Astrocyte of the spinal cord (primary cell): Measurements from ENCODE around the gene GRM7.

Experiments used
- DNase-seq: peaks from one replicate; pipeline ENCODE4 v3.0.0; 2011; ENCODE audit warnings: low read depth, low spot score
- H3K4me3 ChIP-seq: 2 replicates; pipeline ENCODE4 v1.5.1; 2011; ENCODE audit warnings: low read depth, mild to moderate bottlenecking, low read length, moderate library complexity
- in situ Hi-C: cut with HindIII; loops from 2 replicates; pipeline ENCODE4 v1.10.0; 2017; ENCODE audit warnings: low sequenced_read_pairs
- TF ChIP-seq, protein P1 (sequence below): IDR thresholded peaks from 2 replicates; pipeline ENCODE4 v1.5.1; 2012; ENCODE audit warnings: low read depth, mild to moderate bottlenecking, low read length, inconsistent platforms

GRM7 gene

DNA sequence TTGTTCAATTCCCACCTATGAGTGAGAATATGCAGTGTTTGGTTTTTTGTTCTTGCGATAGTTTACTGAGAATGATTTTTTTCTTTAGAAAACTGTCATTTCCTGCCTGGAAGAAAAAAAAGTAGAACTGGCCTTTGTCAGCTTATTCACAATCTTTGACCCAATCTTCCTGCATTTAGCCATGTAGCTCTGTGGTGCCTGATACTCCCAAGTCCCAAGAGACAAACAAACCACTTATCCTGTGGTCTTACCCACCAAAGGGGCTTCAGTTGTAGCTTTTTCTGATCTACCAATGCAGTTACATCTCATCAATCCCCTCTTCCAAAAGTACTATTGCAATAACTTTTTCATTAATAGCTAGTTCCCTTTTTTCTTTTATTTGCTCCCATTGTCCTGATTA, 444.6 kb downstream of the GRM7 start:
- no peak for DNase-seq
- TF ChIP-seq, protein P1, sequence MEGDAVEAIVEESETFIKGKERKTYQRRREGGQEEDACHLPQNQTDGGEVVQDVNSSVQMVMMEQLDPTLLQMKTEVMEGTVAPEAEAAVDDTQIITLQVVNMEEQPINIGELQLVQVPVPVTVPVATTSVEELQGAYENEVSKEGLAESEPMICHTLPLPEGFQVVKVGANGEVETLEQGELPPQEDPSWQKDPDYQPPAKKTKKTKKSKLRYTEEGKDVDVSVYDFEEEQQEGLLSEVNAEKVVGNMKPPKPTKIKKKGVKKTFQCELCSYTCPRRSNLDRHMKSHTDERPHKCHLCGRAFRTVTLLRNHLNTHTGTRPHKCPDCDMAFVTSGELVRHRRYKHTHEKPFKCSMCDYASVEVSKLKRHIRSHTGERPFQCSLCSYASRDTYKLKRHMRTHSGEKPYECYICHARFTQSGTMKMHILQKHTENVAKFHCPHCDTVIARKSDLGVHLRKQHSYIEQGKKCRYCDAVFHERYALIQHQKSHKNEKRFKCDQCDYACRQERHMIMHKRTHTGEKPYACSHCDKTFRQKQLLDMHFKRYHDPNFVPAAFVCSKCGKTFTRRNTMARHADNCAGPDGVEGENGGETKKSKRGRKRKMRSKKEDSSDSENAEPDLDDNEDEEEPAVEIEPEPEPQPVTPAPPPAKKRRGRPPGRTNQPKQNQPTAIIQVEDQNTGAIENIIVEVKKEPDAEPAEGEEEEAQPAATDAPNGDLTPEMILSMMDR: no peak
- H3K4me3 ChIP-seq: no peak overlapping the region
- in situ Hi-C loops: no loop called here

DNA sequence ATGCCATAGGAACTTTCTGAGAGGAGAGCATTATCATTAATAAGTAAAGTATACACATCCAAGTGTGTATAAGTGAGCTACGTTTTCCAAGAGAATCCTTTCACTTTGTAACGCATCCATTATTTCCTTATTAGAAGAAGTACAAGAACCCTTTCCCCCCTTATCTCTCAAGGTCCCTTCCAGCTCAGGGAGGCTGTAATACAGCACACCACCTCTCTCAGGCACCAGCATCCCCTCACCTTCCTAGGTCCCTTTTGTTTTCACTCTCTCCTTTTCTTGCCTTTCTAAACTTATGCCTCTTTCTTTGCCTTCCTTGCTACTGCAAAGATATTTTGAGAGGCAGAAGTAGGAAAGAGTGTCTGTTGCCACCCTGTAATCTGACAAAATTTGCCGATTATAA, 446.0 kb downstream of the GRM7 start:
- in situ Hi-C loops: no loop called here
- TF ChIP-seq, protein P1: no peak
- no peak overlapping the region for H3K4me3 ChIP-seq
- DNase-seq: no peak

DNA sequence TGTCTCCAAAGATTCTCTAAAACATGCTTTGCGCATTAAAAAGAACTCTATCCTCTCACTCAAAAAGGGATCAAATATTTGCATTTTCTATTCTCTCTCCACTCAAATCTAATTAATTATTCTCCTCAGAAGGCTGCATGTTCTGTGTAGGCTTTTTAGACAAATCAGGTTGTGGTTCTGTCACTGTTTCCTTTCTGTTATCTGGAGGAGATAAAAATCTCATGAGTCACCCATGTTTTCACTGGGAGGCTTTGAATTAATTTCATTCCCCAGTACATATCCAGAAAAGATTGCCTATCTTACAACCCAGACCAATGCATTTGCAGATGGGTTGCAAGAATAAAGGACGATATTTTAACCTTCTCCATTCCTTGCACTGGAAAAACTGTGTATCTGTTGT, 446.5 kb downstream of the GRM7 start:
- in situ Hi-C loops: no loop called here
- DNase-seq: peak; percentile 58
- TF ChIP-seq, protein P1: no peak
- H3K4me3 ChIP-seq: no peak overlapping the region

DNA sequence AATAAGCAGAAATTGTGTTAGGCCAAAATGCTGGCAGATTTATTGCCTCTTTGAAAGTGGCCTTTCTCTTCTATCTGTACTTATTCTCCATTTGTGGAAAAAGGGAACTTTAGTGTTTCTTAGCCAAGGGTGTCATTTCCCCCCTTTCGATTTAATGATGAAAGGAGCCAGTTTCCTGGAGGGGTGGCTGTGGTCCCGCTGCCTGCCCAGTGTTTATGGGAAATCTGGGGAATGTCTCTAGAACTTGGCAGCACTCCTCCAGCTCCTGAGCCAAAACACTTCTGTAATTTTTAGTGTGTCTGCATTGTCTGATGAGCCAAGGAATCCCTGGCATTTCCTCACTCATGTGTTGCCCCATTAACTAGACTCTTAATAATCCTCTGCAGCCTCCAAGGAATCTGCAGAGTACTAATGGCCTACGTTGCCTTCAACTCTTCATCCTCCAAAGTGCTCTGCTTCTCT, 448.8 kb downstream of the GRM7 start:
- peak; percentile 88 for DNase-seq

DNA sequence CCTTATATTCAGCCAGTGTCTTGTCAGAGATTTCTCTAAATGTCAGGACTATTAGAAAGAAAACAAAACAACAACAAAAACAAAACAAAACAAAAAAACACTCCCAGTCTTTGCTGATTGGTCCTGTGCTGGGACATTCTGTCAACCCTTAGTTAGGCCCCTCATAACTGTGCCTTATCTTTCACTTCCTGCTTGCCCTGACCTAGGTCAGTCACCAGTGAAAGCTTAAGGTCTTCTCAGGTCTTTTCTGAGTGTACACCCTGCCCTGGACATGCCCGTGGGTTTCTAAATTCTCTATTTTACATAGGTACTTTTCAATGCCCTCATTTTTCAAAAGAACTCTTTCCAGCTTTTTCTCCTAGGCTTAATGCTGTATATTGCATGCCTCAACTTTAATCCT, 454.1 kb downstream of the GRM7 start:
- TF ChIP-seq, protein P1: no peak
- in situ Hi-C loops: no loop called here
- no peak overlapping the region for H3K4me3 ChIP-seq
- DNase-seq: no peak

More for the DNA sequence above, 448.8 kb downstream of the GRM7 start:
- in situ Hi-C loops: no loop called here
- no peak overlapping the region for H3K4me3 ChIP-seq
- TF ChIP-seq, protein P1: no peak

DNA sequence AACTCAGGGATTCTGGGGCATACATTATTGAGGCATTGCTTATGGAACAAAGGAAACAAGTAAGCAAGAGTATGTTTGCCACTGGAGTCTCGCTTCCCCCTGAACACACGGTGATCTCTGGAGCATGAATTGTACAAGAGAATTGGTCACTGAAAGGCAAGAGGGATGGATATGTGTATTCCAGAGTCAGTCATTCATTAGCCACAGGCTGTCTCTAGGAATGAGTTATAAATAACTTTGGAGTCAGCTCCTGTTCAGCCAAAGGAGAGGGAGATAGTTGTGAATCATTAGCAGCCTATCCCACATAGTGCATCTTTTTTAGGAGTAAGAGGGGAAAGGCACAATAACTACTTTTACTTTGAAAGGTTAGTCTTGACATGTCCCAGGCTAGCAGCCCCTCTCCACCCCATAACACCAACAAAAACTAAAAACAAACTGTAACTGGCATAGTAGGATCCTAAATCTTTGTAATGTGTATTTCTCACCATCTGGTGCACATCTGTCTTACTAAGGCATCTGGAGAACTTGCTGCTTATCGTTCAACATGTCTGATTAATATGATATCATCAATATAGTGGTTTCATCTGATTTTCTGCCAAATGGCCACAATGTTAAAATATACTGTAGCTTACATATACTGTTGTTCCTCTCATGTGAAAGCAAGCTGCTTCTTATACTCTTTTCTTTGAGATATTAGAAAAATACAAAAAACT, 462.2 kb downstream of the GRM7 start:
- DNase-seq: no peak
- H3K4me3 ChIP-seq: no peak overlapping the region
- TF ChIP-seq, protein P1: no peak
- in situ Hi-C loops: no loop called here

DNA sequence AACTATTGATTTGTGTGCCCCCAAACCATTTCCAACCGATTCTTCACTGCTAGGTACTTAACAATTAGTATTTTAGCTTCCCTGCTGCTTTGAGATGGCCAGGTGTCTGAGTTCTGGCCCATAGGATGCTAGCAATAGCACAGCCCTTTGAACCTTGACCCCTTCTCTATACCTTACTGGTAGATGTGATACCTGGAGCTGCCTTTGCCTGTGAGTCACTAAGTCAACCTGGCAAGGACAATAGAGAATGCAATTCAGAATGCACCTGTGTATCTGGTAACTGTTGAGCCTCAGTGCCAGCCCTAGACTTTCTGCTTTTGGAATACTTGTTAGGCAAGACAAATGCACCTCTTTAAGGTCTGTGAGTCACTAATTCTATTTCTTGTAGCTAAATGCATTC, 467.4 kb downstream of the GRM7 start:
- in situ Hi-C loops: no loop called here

More for the DNA sequence above, 467.4 kb downstream of the GRM7 start:
- DNase-seq: no peak
- no peak overlapping the region for H3K4me3 ChIP-seq
- TF ChIP-seq, protein P1: no peak
